Endothelial cell (in vitro differentiated cells): ENCODE data around the gene RERE. TPM values are rescaled to one million over a fixed set of nuclear protein-coding genes. Genes with fewer than 3 reads are reported as not detected.

Experiments used
- DNase-seq: peaks from one replicate; pipeline ENCODE4 v3.0.0; 2021; ENCODE audit warnings: low spot score
- H3K27ac Mint-ChIP-seq: one replicate; pipeline ENCODE4 v1.8.0; 2021; ENCODE audit warnings: mixed read lengths, inconsistent platforms; ENCODE audit not compliant: unreplicated experiment
- H3K27me3 Mint-ChIP-seq: one replicate; pipeline ENCODE4 v1.8.0; 2021; ENCODE audit warnings: mild to moderate bottlenecking, moderate library complexity, mixed read lengths, inconsistent platforms; ENCODE audit not compliant: unreplicated experiment
- H3K36me3 Mint-ChIP-seq: one replicate; pipeline ENCODE4 v1.8.0; 2021; ENCODE audit warnings: mild to moderate bottlenecking, low read depth, mixed read lengths, inconsistent platforms; ENCODE audit not compliant: unreplicated experiment
- H3K4me1 Mint-ChIP-seq: one replicate; pipeline ENCODE4 v1.8.0; 2021; ENCODE audit warnings: mild to moderate bottlenecking, mixed read lengths, inconsistent platforms; ENCODE audit not compliant: unreplicated experiment
- H3K4me3 Mint-ChIP-seq: one replicate; pipeline ENCODE4 v1.8.0; 2021; ENCODE audit warnings: mild to moderate bottlenecking, mixed read lengths, inconsistent platforms; ENCODE audit not compliant: unreplicated experiment
- H3K9me3 Mint-ChIP-seq: one replicate; pipeline ENCODE4 v1.8.0; 2021; ENCODE audit warnings: mixed read lengths, inconsistent platforms; ENCODE audit not compliant: unreplicated experiment
- total RNA-seq: library from RNA; stranded (reverse); fragmentation: NEBNext Ultra II Directional; extraction: Animal tissue kit (Norgen Biotek cat#: 25700); gene quantifications from one replicate; pipeline ENCODE4 v1.2.1, GENCODE V29; 2021; ENCODE audit not compliant: unreplicated experiment
- TF ChIP-seq, protein P1 (sequence below): fragments of 200-600 bp; sonication (generic); IDR thresholded peaks from one replicate; pipeline ENCODE4 v1.5.0; 2021; ENCODE audit warnings: antibody characterized with exemption; ENCODE audit not compliant: unreplicated experiment

Gene RERE
- total RNA-seq, 1 donor from 2014 or later: 115 TPM

DNA sequence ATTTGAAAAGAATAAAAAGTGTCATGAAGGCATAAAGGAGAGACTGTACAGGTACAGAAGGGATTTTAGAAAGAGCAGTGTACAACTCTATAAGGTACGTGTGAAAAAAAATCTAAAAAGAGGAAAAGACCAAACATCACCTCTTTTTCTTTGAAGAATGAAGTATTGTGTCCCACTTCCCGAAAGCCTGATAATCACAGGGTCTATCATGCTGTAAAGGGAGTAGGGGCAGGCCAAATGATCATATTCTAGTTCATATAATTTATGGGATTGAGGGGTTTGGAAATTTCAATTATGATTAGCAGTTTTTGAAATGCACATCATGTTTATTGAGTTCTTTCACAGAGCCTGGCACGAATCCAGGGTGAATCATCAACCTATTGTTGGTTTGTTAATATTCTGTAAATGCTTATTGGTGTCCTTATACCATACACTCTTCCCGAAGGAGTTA lies 910 bp upstream of the RERE start:
- no peak for DNase-seq
- Mint-ChIP-seq H3K36me3 (peaks cover 8% of the 10 kb centered on the region), H3K4me3 (peak overlapping the region; percentile 90), H3K27me3 (peaks cover 6% of the 10 kb centered on the region), H3K9me3 (no peaks in the 10 kb centered on the region), H3K4me1 (peaks cover 50% of the 10 kb centered on the region), H3K27ac (peak overlapping the region; percentile 85)
- TF ChIP-seq, protein P1, sequence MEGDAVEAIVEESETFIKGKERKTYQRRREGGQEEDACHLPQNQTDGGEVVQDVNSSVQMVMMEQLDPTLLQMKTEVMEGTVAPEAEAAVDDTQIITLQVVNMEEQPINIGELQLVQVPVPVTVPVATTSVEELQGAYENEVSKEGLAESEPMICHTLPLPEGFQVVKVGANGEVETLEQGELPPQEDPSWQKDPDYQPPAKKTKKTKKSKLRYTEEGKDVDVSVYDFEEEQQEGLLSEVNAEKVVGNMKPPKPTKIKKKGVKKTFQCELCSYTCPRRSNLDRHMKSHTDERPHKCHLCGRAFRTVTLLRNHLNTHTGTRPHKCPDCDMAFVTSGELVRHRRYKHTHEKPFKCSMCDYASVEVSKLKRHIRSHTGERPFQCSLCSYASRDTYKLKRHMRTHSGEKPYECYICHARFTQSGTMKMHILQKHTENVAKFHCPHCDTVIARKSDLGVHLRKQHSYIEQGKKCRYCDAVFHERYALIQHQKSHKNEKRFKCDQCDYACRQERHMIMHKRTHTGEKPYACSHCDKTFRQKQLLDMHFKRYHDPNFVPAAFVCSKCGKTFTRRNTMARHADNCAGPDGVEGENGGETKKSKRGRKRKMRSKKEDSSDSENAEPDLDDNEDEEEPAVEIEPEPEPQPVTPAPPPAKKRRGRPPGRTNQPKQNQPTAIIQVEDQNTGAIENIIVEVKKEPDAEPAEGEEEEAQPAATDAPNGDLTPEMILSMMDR: no peak

DNA sequence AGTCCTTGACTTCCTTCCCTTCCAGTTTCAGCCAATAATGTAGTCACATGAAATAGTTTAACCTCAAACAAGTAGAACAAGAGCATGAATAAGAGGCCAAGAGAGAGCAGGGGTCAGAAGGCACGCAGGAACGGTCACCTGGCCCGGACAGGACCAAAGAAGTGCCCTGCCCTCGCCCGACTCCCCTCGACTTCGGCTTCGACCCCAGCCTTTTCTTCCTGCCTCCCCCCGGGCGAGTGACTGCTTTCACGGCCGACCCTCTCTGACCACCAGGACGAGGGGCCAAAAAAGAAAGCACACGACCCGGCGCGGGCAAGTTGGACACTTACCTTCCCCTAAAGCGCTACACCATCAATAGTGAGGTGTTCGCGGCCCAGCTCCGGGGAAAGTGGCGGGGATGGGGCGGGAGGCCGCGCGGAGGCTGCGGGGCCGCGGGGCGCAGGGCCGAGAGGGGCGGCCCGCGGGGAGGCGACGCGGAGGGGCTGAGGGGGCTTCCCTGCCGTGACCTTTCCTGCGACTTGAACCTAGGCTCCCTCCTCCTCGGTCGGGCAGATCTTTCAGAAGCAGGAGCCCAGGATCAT lies 519 bp downstream of the RERE start:
- peaks cover 39% of the 10 kb centered on the region for H3K4me1 Mint-ChIP-seq
- peaks cover 6% of the 10 kb centered on the region for H3K27me3 Mint-ChIP-seq
- H3K4me3 Mint-ChIP-seq: peak overlapping the region; percentile 96
- H3K9me3 Mint-ChIP-seq: no peaks in the 10 kb centered on the region
- peak; percentile 26 for DNase-seq
- H3K27ac Mint-ChIP-seq: peak overlapping the region; percentile 90
- TF ChIP-seq, protein P1: no peak
- H3K36me3 Mint-ChIP-seq: peaks cover 8% of the 10 kb centered on the region

DNA sequence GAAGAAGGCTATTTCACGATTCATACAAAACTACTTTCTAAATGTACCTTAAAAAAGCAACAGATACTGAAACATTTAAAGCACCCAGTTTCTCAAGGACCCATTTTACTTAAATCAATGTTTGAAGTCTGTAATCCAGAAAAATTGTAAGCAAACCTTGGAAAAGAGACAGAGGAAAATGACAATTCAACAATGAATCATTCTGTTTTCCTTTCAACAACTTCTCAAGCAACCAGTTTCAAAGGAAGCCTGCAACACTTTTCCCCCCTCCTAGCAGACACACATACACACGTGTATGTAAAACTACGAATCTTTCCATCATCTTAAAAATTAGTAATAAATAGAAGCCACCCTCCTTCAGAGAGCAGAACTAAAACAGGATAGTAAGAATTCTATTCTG lies 1.2 kb downstream of the RERE start:
- H3K27me3 Mint-ChIP-seq: peaks cover 6% of the 10 kb centered on the region
- H3K36me3 Mint-ChIP-seq: peaks cover 8% of the 10 kb centered on the region
- H3K27ac Mint-ChIP-seq: peak overlapping the region; percentile 90
- H3K4me3 Mint-ChIP-seq: peak overlapping the region; percentile 96
- H3K9me3 Mint-ChIP-seq: no peaks in the 10 kb centered on the region
- peaks cover 36% of the 10 kb centered on the region for H3K4me1 Mint-ChIP-seq
- no peak for DNase-seq
- TF ChIP-seq, protein P1: no peak

DNA sequence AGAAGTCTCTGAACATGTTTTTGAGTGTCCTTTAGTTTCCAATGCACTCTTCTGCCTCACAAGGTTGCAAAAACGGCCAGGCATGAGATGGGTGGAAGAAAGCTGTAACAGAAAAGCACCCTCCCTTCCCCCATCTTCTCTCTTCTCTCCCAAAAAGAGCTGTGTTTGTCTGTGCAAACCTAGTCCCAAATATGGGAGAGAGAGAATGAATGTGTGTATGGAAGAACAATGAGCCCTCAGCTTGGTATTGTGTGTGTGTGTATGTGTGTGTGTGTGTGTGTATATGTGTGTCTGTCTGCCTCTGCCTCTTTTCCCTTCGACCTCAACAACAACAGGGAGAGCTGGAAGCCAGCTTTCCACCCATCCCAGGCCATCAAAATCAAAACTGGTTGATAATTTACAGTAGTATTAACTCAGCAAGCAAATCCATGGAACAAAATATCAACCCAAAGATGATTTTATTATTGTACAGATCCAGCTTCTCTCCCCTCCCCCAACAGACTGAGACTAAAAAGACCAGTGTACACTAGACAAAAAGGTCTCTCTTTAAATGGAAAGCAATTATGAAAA lies 1.8 kb downstream of the RERE start:
- H3K27ac Mint-ChIP-seq: peak overlapping the region; percentile 90
- peaks cover 8% of the 10 kb centered on the region for H3K27me3 Mint-ChIP-seq
- H3K36me3 Mint-ChIP-seq: peaks cover 8% of the 10 kb centered on the region
- no peaks in the 10 kb centered on the region for H3K9me3 Mint-ChIP-seq
- DNase-seq: peak; percentile 17
- H3K4me3 Mint-ChIP-seq: peak overlapping the region; percentile 96
- H3K4me1 Mint-ChIP-seq: peaks cover 33% of the 10 kb centered on the region
- TF ChIP-seq, protein P1: no peak

DNA sequence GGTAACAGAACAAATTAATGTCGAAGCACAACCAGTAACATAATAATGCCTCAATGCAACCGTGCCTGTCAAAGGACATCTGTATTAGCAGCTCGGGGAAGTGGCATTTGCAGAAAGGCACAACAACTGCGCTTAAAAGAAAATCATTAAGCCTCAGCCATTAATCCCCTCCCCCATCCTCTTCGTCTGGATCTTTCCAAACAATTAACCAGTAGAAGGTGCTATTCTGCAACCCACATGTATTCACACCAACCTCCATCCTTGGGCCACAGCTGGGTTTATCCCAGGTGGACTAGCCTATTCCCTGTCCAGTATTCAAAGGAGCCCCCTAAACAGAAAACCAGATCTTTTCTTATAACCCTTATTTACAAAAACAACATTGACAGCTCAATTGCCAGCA lies 2.6 kb downstream of the RERE start:
- Mint-ChIP-seq H3K9me3 (no peaks in the 10 kb centered on the region), H3K36me3 (peaks cover 8% of the 10 kb centered on the region), H3K4me1 (peaks cover 33% of the 10 kb centered on the region), H3K27me3 (peaks cover 7% of the 10 kb centered on the region), H3K4me3 (peak overlapping the region; percentile 96), H3K27ac (no peak overlapping the region)
- DNase-seq: peak; percentile 19
- TF ChIP-seq, protein P1: no peak
